IPS-15b (cell line): ENCODE measurements around the gene PRICKLE4.
"Not testable (repeated sequence)": the region's sequence is repeated elsewhere in the genome, so short reads cannot be mapped to it uniquely, and the experiment has no call there.

Experiments
- H3K27me3 ChIP-seq: one replicate; pipeline ENCODE4 v1.6.1; 2013; ENCODE audit warnings: low read length; ENCODE audit not compliant: control insufficient read depth, insufficient read depth
- H3K36me3 ChIP-seq: one replicate; pipeline ENCODE4 v1.6.1; 2013; ENCODE audit warnings: low read length; ENCODE audit not compliant: control insufficient read depth, insufficient read depth
- H3K4me1 ChIP-seq: one replicate; pipeline ENCODE4 v1.6.1; 2013; ENCODE audit warnings: mild to moderate bottlenecking, low read length; ENCODE audit not compliant: control insufficient read depth, insufficient read depth
- H3K4me3 ChIP-seq: one replicate; pipeline ENCODE4 v1.5.1; 2013; ENCODE audit warnings: low read depth, low read length
- H3K9ac ChIP-seq: one replicate; pipeline ENCODE4 v1.6.1; 2013; ENCODE audit warnings: low read depth, mild to moderate bottlenecking, low read length
- H3K9me3 ChIP-seq: one replicate; pipeline ENCODE4 v1.6.1; 2013; ENCODE audit warnings: mild to moderate bottlenecking, low read length; ENCODE audit not compliant: control insufficient read depth, insufficient read depth

The PRICKLE4 gene

GRCh38 chr6:41791305-41791704 is 10.7 kb downstream of the PRICKLE4 start:
- Histone ChIP-seq H3K27me3 (no peaks in the 10 kb centered on the region), H3K4me1 (no peaks in the 10 kb centered on the region), H3K4me3 (no peak overlapping the region), H3K9ac (no peak overlapping the region), H3K36me3 (no peaks in the 10 kb centered on the region), H3K9me3 (no peaks in the 10 kb centered on the region)

- H3K4me3 ChIP-seq: no peak overlapping the region
Observed at GRCh38 chr6:41791984-41792383, 11.4 kb downstream of the PRICKLE4 start.

GRCh38 chr6:41796474-41796873 is 15.9 kb downstream of the PRICKLE4 start:
- Histone ChIP-seq H3K9ac (no peak overlapping the region), H3K27me3 (no peaks in the 10 kb centered on the region), H3K36me3 (peaks cover 8% of the 10 kb centered on the region)

More at GRCh38 chr6:41791984-41792383, 11.4 kb downstream of the PRICKLE4 start:
- H3K9me3 ChIP-seq: no peaks in the 10 kb centered on the region
- no peak overlapping the region for H3K9ac ChIP-seq
- H3K27me3 ChIP-seq: no peaks in the 10 kb centered on the region
- no peaks in the 10 kb centered on the region for H3K36me3 ChIP-seq
- no peaks in the 10 kb centered on the region for H3K4me1 ChIP-seq

GRCh38 chr6:41798901-41799558 is 18.4 kb downstream of the PRICKLE4 start:
- H3K36me3 ChIP-seq: peaks cover 8% of the 10 kb centered on the region
- H3K4me3 ChIP-seq: no peak overlapping the region
- no peaks in the 10 kb centered on the region for H3K27me3 ChIP-seq
- no peak overlapping the region for H3K9ac ChIP-seq
- no peaks in the 10 kb centered on the region for H3K9me3 ChIP-seq
- H3K4me1 ChIP-seq: no peaks in the 10 kb centered on the region

More at GRCh38 chr6:41796474-41796873, 15.9 kb downstream of the PRICKLE4 start:
- Histone ChIP-seq H3K4me3 (no peak overlapping the region), H3K9me3 (no peaks in the 10 kb centered on the region), H3K4me1 (no peaks in the 10 kb centered on the region)

- no peak overlapping the region for H3K9ac ChIP-seq
- no peaks in the 10 kb centered on the region for H3K9me3 ChIP-seq
- H3K4me1 ChIP-seq: no peaks in the 10 kb centered on the region
- peaks cover 8% of the 10 kb centered on the region for H3K36me3 ChIP-seq
- H3K27me3 ChIP-seq: no peaks in the 10 kb centered on the region
- no peak overlapping the region for H3K4me3 ChIP-seq
Observed at GRCh38 chr6:41799559-41799911, 19.0 kb downstream of the PRICKLE4 start.

GRCh38 chr6:41801380-41801779 is 20.8 kb downstream of the PRICKLE4 start:
- Histone ChIP-seq H3K27me3 (no peaks in the 10 kb centered on the region), H3K9ac (no peak overlapping the region), H3K9me3 (no peaks in the 10 kb centered on the region), H3K36me3 (peaks cover 14% of the 10 kb centered on the region), H3K4me3 (no peak overlapping the region), H3K4me1 (no peaks in the 10 kb centered on the region)

GRCh38 chr6:41805830-41806774 is 25.5 kb downstream of the PRICKLE4 start:
- Histone ChIP-seq H3K9ac (no peak overlapping the region), H3K27me3 (no peaks in the 10 kb centered on the region), H3K4me1 (no peaks in the 10 kb centered on the region), H3K4me3 (no peak overlapping the region), H3K9me3 (no peaks in the 10 kb centered on the region), H3K36me3 (peaks cover 5% of the 10 kb centered on the region)

GRCh38 chr6:41811095-41811494 is 30.5 kb downstream of the PRICKLE4 start:
- Histone ChIP-seq H3K4me3 (no peak overlapping the region), H3K9me3 (no peaks in the 10 kb centered on the region), H3K9ac (no peak overlapping the region), H3K27me3 (no peaks in the 10 kb centered on the region), H3K4me1 (no peaks in the 10 kb centered on the region), H3K36me3 (peaks cover under 1% of the 10 kb centered on the region)

GRCh38 chr6:41811946-41812345 is 31.4 kb downstream of the PRICKLE4 start:
- not testable (repeated sequence) for H3K4me3 ChIP-seq, H3K27me3 ChIP-seq, H3K9me3 ChIP-seq, H3K9ac ChIP-seq, H3K36me3 ChIP-seq, H3K4me1 ChIP-seq

GRCh38 chr6:41813469-41813868 is 32.9 kb downstream of the PRICKLE4 start:
- H3K9me3 ChIP-seq: no peaks in the 10 kb centered on the region
- no peaks in the 10 kb centered on the region for H3K36me3 ChIP-seq
- H3K27me3 ChIP-seq: no peaks in the 10 kb centered on the region
- no peaks in the 10 kb centered on the region for H3K4me1 ChIP-seq
- H3K4me3 ChIP-seq: no peak overlapping the region
- H3K9ac ChIP-seq: no peak overlapping the region

- H3K4me3 ChIP-seq: no peak overlapping the region
- no peaks in the 10 kb centered on the region for H3K4me1 ChIP-seq
- no peaks in the 10 kb centered on the region for H3K27me3 ChIP-seq
- no peaks in the 10 kb centered on the region for H3K9me3 ChIP-seq
- H3K9ac ChIP-seq: no peak overlapping the region
- H3K36me3 ChIP-seq: no peaks in the 10 kb centered on the region
Observed at GRCh38 chr6:41813956-41814355, 33.4 kb downstream of the PRICKLE4 start.

GRCh38 chr6:41814629-41815028 is 34.0 kb downstream of the PRICKLE4 start:
- Histone ChIP-seq H3K4me1 (no peaks in the 10 kb centered on the region), H3K27me3 (no peaks in the 10 kb centered on the region), H3K9me3 (no peaks in the 10 kb centered on the region), H3K4me3 (no peak overlapping the region), H3K36me3 (no peaks in the 10 kb centered on the region), H3K9ac (no peak overlapping the region)
